ENCODE data around the gene SST. TPM values are rescaled to one million over a fixed set of nuclear protein-coding genes. Genes with fewer than 3 reads are reported as not detected.

SST gene
- total and polyA plus RNA-seq, 10 of the 15 experiments (the other 5 are each of a cell fraction or from before 2014, with no cell fraction given), result 0.35 to 0.38 TPM; not detected in 8

GRCh38 chr3:187619461-187619860 is 50.7 kb downstream of the SST start:
- no peak overlapping the region for H3K4me3 ChIP-seq
- ChIA-PET SMC1A (ENCODE audit: uncharacterized antibody, unreplicated experiment) (interaction anchor here (1.6 to 1.8 kb wide), 2 partner anchors 27 to 60 kb away, joined by 4 to 6 read pairs; no protein-coding TSS in a partner anchor), POLR2A (no interaction called here), RAD21 (ENCODE audit: unreplicated experiment) (interaction anchor here (1.1 kb wide), 1 partner anchor 60 kb away, joined by 5 read pairs; no protein-coding TSS in a partner anchor), CTCF (interaction anchor here (1.1 to 1.9 kb wide), 5 partner anchors 58 to 303 kb away, joined by 3 to 9 read pairs (median 5); no protein-coding TSS in a partner anchor)
- H3K27me3 ChIP-seq (replicated peaks in 1 of 2; ENCODE audit: control insufficient read depth in 2 of 2, insufficient read depth in 2 of 2, low read length in 1 of 2), result peaks cover 0 to 1% of the 10 kb centered on the region in 2 experiments; a peak in 1 of 4 replicates
- H3K9ac ChIP-seq (ENCODE audit: control insufficient read depth, insufficient read depth, low read length), result no peak overlapping the region
- H3K79me2 ChIP-seq (ENCODE audit: control insufficient read depth, insufficient read depth, low read length), result no peaks in the 10 kb centered on the region
- FAIRE-seq (peak; percentile 87), DNase-seq (ENCODE audit: low read depth, low spot score) (no peak), ATAC-seq (no peak)
- intact Hi-C loops (cut with micrococcal nuclease; ENCODE audit: unreplicated experiment) (no loop called here), in situ Hi-C loops (cut with MboI) (no loop called here)
- H4K20me1 ChIP-seq (ENCODE audit: control insufficient read depth, insufficient read depth), result no peaks in the 10 kb centered on the region
- no peak overlapping the region for H2AFZ ChIP-seq (ENCODE audit: control insufficient read depth, low read depth, low read length)
- TF ChIP-seq NR2C1 (IDR thresholded peaks at IDR 0.05) (no peak), EP300 (IDR thresholded peaks at IDR 0.05; ENCODE audit: borderline replicate concordance in 1 of 2, control insufficient read depth in 1 of 2, low read depth in 2 of 2, low read length in 2 of 2) (no peak), RELB (IDR thresholded peaks at IDR 0.05; ENCODE audit: low read depth) (no peak), FOS (IDR thresholded peaks at IDR 0.05; ENCODE audit: borderline replicate concordance, extremely low read depth, insufficient read length) (no peak), CUX1 (IDR thresholded peaks at IDR 0.05; ENCODE audit: insufficient replicate concordance, low read depth, low read length) (no peak), KDM1A (IDR thresholded peaks at IDR 0.05; ENCODE audit: borderline replicate concordance) (no peak)
- H3K9me3 ChIP-seq (replicated peaks; ENCODE audit: control insufficient read depth, insufficient read depth, low read length), result no peaks in the 10 kb centered on the region
- no peaks in the 10 kb centered on the region for H3K4me1 ChIP-seq (ENCODE audit: control insufficient read depth, insufficient read depth, low read length)
- no peaks in the 10 kb centered on the region for H3K36me3 ChIP-seq (ENCODE audit: control insufficient read depth in 2 of 2, insufficient read depth in 2 of 2, low read length in 1 of 2)
- no peak overlapping the region for H3K4me2 ChIP-seq (ENCODE audit: control insufficient read depth, insufficient read depth)
- WGBS (ENCODE audit: insufficient coverage, insufficient replicate concordance, low lambda C conversion rate, missing lambda C conversion rate), result 32% methylated on average over 2 of the region's 2 CpGs
- H3K27ac ChIP-seq (ENCODE audit: control insufficient read depth, insufficient read depth), result no peak overlapping the region
- BruUV-seq (replicated peaks), result no TSS peak

Other genes with a start within 250 kb of the SST start
- not detected in 2 replicates for gene RTP2, start 32.2 kb upstream of the SST start, total RNA-seq (2014; rRNA removed)
- not detected in 2 replicates for gene RTP2, start 32.2 kb upstream of the SST start, total RNA-seq (2014; rRNA removed; fragmentation: Illumina TruSeq; extraction: Trizol)
- gene RTP2, start 32.2 kb upstream of the SST start, total RNA-seq (2021), result not detected in 2 replicates
- not detected in 2 replicates for gene RTP2, start 32.2 kb upstream of the SST start, polyA plus RNA-seq (2011; rRNA removed)
- not detected in 2 replicates for gene RTP2, start 32.2 kb upstream of the SST start, polyA plus RNA-seq (2014; fragmentation: Illumina TruSeq; extraction: Trizol)
- not detected for gene RTP2, start 32.2 kb upstream of the SST start, polyA plus RNA-seq (2014; fragmentation: Nextera tagmentation; extraction: Ambion mirVana)
- not detected in 2 replicates for gene RTP2, start 32.2 kb upstream of the SST start, polyA plus RNA-seq (2014; rRNA removed)
- not detected for gene RTP2, start 32.2 kb upstream of the SST start, polyA plus RNA-seq (2016; fragmentation: Nextera tagmentation; extraction: Ambion mirVana)
- 0.16 and 0.34 TPM in 2 replicates for gene BCL6, start 75.1 kb upstream of the SST start, total RNA-seq (2014; rRNA removed)
- 0.18 and 0.28 TPM in 2 replicates for gene BCL6, start 75.1 kb upstream of the SST start, total RNA-seq (2014; rRNA removed; fragmentation: Illumina TruSeq; extraction: Trizol)
- 0.64 and 0.85 TPM in 2 replicates for gene BCL6, start 75.1 kb upstream of the SST start, total RNA-seq (2021)
- 0.12 TPM in 1 of 2 replicates, not detected in the other for gene BCL6, start 75.1 kb upstream of the SST start, polyA plus RNA-seq (2011; rRNA removed)
- 0.27 and 0.31 TPM in 2 replicates for gene BCL6, start 75.1 kb upstream of the SST start, polyA plus RNA-seq (2014; fragmentation: Illumina TruSeq; extraction: Trizol)
- gene BCL6, start 75.1 kb upstream of the SST start, polyA plus RNA-seq (2014; fragmentation: Nextera tagmentation; extraction: Ambion mirVana), result under 1 TPM; 0.04 to 0.06 TPM
- 0.24 and 0.37 TPM in 2 replicates for gene BCL6, start 75.1 kb upstream of the SST start, polyA plus RNA-seq (2014; rRNA removed)
- under 1 TPM; 0.10 to 0.11 TPM for gene BCL6, start 75.1 kb upstream of the SST start, polyA plus RNA-seq (2016; fragmentation: Nextera tagmentation; extraction: Ambion mirVana)

Data from GM12878 (cell line).